Measurements from ENCODE around the gene CNTNAP3B.
"Not testable (repeated sequence)": the region's sequence is repeated elsewhere in the genome, so short reads cannot be mapped to it uniquely, and the experiment has no call there.

GRCh38 chr9:41929172-41929571 lies 200.1 kb downstream of the CNTNAP3B start:
- not testable (repeated sequence) for TF ChIP-seq POLR2A, CTCF, EP300 (IDR thresholded peaks at IDR 0.05)
